Neural crest cell (in vitro differentiated cells): ENCODE data around the gene MRGPRE. TPM values are rescaled to one million over a fixed set of nuclear protein-coding genes. Genes with fewer than 3 reads are reported as not detected.
"Not testable (repeated sequence)": the region's sequence is repeated elsewhere in the genome, so short reads cannot be mapped to it uniquely, and the experiment has no call there.

Source experiments
- DNase-seq: peaks from one replicate; pipeline ENCODE4 v3.0.0; 2021; ENCODE audit warnings: low read depth, mixed read lengths, low spot score
- H3K27ac Mint-ChIP-seq: one replicate; pipeline ENCODE4 v1.8.0; 2021; ENCODE audit warnings: mild to moderate bottlenecking, mixed read lengths; ENCODE audit not compliant: unreplicated experiment
- H3K27me3 Mint-ChIP-seq: 2 replicates; pipeline ENCODE4 v1.8.0; 2021; ENCODE audit warnings: low read depth, mild to moderate bottlenecking, mixed read lengths
- H3K36me3 Mint-ChIP-seq: 2 replicates; pipeline ENCODE4 v1.8.0; 2021; ENCODE audit warnings: low read depth, mild to moderate bottlenecking, mixed read lengths
- H3K4me1 Mint-ChIP-seq: 2 replicates; pipeline ENCODE4 v1.8.0; 2021; ENCODE audit warnings: mixed read lengths
- H3K4me3 Mint-ChIP-seq: one replicate; pipeline ENCODE4 v1.8.0; 2021; ENCODE audit warnings: mild to moderate bottlenecking, mixed read lengths
- H3K9me3 Mint-ChIP-seq: 2 replicates; pipeline ENCODE4 v1.8.0; 2021; ENCODE audit warnings: mixed read lengths
- long read RNA-seq: library from polyadenylated mRNA; unstranded; transcript quantifications from one replicate; pipeline ENCODE4 v2.0.0, GENCODE V29; 2020
- total RNA-seq: library from RNA; stranded (reverse); gene quantifications from 2 replicates; pipeline ENCODE4 v1.2.1, GENCODE V29; 2021
- TF ChIP-seq, protein P1 (sequence below): fragments of 200-600 bp; sonication (generic); conservative IDR thresholded peaks from 2 replicates; pipeline ENCODE4 v1.5.0; 2021; ENCODE audit warnings: antibody characterized with exemption, mild to moderate bottlenecking

Gene MRGPRE
- total RNA-seq: not detected in 2 replicates
- long read RNA-seq: 0 reads

DNA sequence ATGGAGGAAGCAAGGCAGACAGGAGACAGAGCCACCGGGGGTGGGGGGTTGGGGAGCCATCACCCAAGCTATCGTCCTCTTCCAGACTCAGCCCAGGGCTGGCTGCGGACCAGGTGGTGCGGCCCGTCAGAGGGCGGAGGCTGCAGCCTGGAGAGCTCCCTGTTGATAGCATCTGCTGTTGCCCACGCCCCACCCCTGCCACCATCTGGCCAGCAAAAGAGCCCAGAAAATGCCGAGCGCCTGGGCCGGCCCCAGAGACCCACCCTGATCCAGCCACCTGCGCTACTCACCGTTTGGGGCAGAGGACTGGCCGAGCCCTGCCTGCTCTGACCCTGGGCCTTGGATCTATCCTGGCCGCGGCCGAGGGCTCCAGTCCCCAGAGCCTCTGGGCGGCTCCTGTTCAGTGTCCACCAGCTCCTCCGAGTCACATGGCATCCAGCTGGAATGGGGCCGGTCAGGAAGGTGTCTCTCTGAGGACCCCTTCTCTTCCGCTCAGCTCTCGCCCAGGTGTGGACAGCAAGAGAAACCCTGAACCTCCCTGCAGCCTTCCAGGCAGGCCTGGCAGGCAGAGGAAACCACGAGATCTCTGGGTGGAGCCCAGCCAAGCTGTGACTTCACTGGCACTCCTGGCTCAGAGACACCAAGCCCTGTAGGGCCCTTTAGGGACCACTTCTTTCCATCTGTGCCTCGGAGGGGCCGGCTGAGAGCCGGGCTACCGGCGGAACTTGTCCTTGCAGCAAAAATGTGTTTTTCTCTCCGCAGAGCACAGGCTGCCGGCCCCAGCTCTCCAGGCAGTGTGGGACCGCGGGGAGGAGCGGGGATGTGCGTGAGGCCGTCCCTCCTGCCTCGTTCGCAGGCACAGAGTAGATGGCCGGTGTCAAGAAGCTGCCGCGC, at the start of gene MRGPRE:
TSS of gene MRGPRE (minus strand) at position 567 of the 894 bp plus-strand sequence. CDS start 3,618 bp downstream, outside the sequence.
- Mint-ChIP-seq H3K27me3 (peaks cover 9% of the 10 kb centered on the region), H3K9me3 (no peaks in the 10 kb centered on the region), H3K36me3 (no peaks in the 10 kb centered on the region), H3K27ac (no peak within 1 kb of the TSS), H3K4me1 (no peaks in the 10 kb centered on the region), H3K4me3 (no peak within 1 kb of the TSS)
- TF ChIP-seq, protein P1, sequence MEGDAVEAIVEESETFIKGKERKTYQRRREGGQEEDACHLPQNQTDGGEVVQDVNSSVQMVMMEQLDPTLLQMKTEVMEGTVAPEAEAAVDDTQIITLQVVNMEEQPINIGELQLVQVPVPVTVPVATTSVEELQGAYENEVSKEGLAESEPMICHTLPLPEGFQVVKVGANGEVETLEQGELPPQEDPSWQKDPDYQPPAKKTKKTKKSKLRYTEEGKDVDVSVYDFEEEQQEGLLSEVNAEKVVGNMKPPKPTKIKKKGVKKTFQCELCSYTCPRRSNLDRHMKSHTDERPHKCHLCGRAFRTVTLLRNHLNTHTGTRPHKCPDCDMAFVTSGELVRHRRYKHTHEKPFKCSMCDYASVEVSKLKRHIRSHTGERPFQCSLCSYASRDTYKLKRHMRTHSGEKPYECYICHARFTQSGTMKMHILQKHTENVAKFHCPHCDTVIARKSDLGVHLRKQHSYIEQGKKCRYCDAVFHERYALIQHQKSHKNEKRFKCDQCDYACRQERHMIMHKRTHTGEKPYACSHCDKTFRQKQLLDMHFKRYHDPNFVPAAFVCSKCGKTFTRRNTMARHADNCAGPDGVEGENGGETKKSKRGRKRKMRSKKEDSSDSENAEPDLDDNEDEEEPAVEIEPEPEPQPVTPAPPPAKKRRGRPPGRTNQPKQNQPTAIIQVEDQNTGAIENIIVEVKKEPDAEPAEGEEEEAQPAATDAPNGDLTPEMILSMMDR: no peak
- DNase-seq: no peak

- H3K27ac Mint-ChIP-seq, H3K36me3 Mint-ChIP-seq, H3K4me1 Mint-ChIP-seq, DNase-seq, H3K9me3 Mint-ChIP-seq, H3K27me3 Mint-ChIP-seq, H3K4me3 Mint-ChIP-seq: not testable (repeated sequence)
Measured at GRCh38 chr11:3281146-3281545, 48.9 kb upstream of the MRGPRE start.

GRCh38 chr11:3280662-3281061, 48.4 kb upstream of the MRGPRE start:
- H3K4me1 Mint-ChIP-seq, H3K27me3 Mint-ChIP-seq, H3K27ac Mint-ChIP-seq, H3K4me3 Mint-ChIP-seq, H3K9me3 Mint-ChIP-seq, H3K36me3 Mint-ChIP-seq, DNase-seq: not testable (repeated sequence)

- H3K27me3 Mint-ChIP-seq, DNase-seq, H3K27ac Mint-ChIP-seq, H3K4me1 Mint-ChIP-seq, H3K9me3 Mint-ChIP-seq, H3K4me3 Mint-ChIP-seq, H3K36me3 Mint-ChIP-seq: not testable (repeated sequence)
Measured at GRCh38 chr11:3278922-3279321, 46.7 kb upstream of the MRGPRE start.

DNA sequence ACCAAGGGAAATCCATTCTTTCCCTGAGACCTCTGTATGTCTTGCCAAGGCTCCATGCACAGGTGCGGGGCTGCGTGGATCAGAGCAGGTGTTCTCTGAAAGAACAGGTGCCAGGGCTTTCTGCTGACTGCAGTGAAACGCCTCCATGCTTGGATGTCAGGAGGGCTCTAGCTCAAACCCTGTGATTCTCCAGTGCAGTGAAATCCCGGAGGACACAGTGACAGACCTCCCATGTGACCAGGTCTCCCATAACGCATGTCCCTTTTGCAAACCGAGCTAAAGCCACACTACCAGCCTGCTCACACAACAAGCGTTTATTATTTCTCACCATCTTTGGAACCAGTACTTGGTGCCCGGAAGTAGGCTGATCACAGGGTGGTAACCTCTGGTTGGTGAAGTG, 41.4 kb upstream of the MRGPRE start:
- DNase-seq, H3K9me3 Mint-ChIP-seq, H3K27me3 Mint-ChIP-seq, H3K36me3 Mint-ChIP-seq, H3K4me1 Mint-ChIP-seq, H3K4me3 Mint-ChIP-seq, H3K27ac Mint-ChIP-seq: not testable (repeated sequence)

DNA sequence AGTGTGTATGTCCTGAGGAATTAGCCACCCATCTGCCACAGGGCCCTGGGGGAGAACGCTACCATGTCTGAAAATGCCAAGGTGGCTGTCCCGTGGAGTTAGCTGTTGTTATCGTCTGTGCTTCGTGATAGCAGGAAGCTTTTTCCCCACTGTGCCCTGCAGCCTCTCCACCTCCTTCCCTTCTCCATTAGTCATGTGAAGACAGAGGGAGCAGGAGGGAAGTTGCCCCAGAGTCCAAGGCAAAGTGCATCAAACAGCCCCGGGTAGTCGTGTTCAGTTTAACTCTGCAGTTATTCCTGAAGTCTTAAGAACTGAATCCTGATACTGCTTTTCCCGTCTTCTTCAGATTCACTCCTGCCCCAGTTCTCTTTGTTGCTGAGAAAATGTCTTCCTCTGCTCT, 30.3 kb upstream of the MRGPRE start:
- H3K4me1 Mint-ChIP-seq: not testable (repeated sequence)

DNA sequence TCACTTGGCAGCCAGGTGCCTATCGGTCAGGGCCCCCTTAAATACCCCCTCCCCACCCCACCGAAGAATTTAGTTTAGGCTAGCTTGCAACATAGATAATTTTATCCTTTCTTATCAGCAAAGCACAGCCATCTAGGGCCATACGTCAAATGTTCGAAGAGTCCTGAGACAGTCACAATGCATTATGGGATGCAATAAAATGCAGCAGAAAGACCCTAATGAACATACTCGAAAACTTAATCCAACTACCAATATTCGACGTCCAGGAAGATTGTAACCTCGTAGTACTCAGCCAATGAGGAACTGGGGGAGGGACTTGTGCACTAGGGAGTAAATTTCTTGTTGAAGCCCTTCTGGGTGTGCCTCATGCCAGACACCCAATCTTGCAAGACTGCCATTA, 29.6 kb upstream of the MRGPRE start:
- H3K36me3 Mint-ChIP-seq, H3K4me3 Mint-ChIP-seq: not testable (repeated sequence)

More for the DNA sequence above, 30.3 kb upstream of the MRGPRE start:
- H3K27me3 Mint-ChIP-seq, H3K36me3 Mint-ChIP-seq, DNase-seq, H3K9me3 Mint-ChIP-seq, H3K4me3 Mint-ChIP-seq, H3K27ac Mint-ChIP-seq: not testable (repeated sequence)

GRCh38 chr11:3257509-3257908, 25.3 kb upstream of the MRGPRE start:
- not testable (repeated sequence) for H3K9me3 Mint-ChIP-seq, H3K27me3 Mint-ChIP-seq, DNase-seq, H3K4me1 Mint-ChIP-seq, H3K36me3 Mint-ChIP-seq, H3K27ac Mint-ChIP-seq, H3K4me3 Mint-ChIP-seq

More for the DNA sequence above, 29.6 kb upstream of the MRGPRE start:
- H3K27me3 Mint-ChIP-seq, H3K9me3 Mint-ChIP-seq, DNase-seq, H3K4me1 Mint-ChIP-seq, H3K27ac Mint-ChIP-seq: not testable (repeated sequence)

GRCh38 chr11:3255241-3255640, 23.0 kb upstream of the MRGPRE start:
- H3K27ac Mint-ChIP-seq, H3K36me3 Mint-ChIP-seq, DNase-seq, H3K4me3 Mint-ChIP-seq, H3K9me3 Mint-ChIP-seq, H3K4me1 Mint-ChIP-seq, H3K27me3 Mint-ChIP-seq: not testable (repeated sequence)

GRCh38 chr11:3254773-3255172, 22.6 kb upstream of the MRGPRE start:
- not testable (repeated sequence) for H3K4me3 Mint-ChIP-seq, H3K27me3 Mint-ChIP-seq, H3K9me3 Mint-ChIP-seq, DNase-seq, H3K36me3 Mint-ChIP-seq, H3K27ac Mint-ChIP-seq, H3K4me1 Mint-ChIP-seq
